GM18951 (cell line): Measurements from ENCODE around the gene LGALS8.

Experiments
- POLR2A ChIP-seq: IDR thresholded peaks from 4 replicates; pipeline ENCODE4 v1.6.1; 2011; ENCODE audit warnings: mild to moderate bottlenecking; ENCODE audit not compliant: insufficient read length, insufficient read depth; ENCODE audit errors: extremely low read depth
- in situ Hi-C: fragments of 300-500 bp; cut with MboI; formaldehyde crosslinking; loops from one replicate; pipeline ENCODE4 v1.12.0; 2022; ENCODE audit warnings: low sequenced_read_pairs, mixed read lengths, inconsistent platforms; ENCODE audit not compliant: unreplicated experiment

Gene LGALS8

DNA sequence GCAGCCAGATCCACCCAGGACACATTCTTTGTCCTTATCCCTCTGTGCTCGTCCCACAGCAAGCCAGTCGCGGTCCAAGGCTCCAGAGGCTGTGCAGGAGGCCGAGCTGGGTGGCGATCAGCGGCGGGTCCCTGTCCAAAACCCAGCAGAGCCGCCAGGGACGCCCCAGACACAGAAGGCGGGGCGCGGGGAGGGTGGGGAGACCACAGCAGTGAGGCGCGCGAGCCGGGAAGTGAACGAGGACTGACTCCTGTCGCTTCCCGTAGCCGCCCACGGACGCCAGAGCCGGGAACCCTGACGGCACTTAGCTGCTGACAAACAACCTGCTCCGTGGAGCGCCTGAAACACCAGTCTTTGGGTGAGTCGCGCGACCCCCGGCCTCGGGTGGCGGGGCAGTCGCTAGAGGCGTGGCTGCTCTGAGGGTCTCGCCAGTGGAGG, at the start of gene LGALS8:
TSS of gene LGALS8 (plus strand) at position 279 of the 438 bp plus-strand sequence. CDS start 2,089 bp downstream, outside the sequence.
- in situ Hi-C loops: no loop called here
- peak; percentile 53 for TF ChIP-seq POLR2A

DNA sequence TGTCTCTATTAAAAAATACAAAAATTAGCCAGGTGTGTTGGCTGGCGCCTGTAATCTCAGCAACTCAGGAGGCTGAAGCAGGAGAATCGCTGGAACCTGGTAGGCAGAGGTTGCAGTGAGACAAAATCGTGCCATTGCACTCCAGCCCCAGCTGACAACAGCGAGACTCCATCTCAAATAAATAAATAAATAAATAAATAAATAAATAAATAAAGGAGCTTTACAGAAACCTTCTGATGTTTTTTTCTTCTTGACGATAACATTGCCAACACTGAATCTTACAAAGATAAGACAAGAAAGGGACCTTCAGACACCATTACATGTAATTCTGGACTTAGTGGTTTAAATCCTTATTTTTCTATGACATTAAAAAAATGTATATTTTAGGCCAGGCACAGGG, 47.8 kb upstream of the LGALS8 start:
- no peak for TF ChIP-seq POLR2A
- in situ Hi-C loops: loop anchor here (25.0 kb wide), 1 partner anchor 364 kb away; no protein-coding TSS in a partner anchor

DNA sequence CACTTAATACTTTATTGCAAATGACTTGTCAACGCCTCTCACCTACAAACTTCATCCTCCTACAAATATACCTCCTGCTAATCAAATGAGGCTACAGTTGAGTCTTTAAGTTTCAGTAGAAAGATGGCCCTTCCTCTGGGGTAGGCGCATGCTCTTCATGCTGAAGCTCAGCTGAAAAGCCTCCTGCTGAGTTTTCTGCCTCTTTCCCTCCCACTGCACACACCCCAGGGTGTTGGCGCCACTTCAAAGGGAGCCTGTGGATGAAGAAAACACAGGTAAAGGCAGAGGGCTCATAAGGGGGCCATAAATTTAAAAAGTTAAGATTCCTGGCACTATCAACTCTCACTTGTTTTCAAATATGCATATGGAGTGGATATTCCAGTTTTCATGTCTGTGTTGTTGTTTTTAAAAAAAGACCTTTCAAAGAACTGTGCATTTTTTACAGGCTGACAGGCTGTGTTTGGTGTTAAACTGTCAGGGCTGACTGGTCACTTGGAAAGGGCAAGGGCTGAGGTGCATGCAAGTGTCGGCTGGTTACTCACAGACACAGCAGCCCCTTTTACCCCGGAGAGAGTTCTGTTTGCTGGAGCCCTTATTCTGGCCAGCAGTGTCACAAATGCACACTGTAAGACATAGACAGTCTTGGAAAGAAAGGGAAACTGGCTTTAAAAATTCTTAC, 42.9 kb upstream of the LGALS8 start:
- in situ Hi-C loops: loop anchor here (25.0 kb wide), 1 partner anchor 369 kb away; no protein-coding TSS in a partner anchor
- TF ChIP-seq POLR2A: no peak

DNA sequence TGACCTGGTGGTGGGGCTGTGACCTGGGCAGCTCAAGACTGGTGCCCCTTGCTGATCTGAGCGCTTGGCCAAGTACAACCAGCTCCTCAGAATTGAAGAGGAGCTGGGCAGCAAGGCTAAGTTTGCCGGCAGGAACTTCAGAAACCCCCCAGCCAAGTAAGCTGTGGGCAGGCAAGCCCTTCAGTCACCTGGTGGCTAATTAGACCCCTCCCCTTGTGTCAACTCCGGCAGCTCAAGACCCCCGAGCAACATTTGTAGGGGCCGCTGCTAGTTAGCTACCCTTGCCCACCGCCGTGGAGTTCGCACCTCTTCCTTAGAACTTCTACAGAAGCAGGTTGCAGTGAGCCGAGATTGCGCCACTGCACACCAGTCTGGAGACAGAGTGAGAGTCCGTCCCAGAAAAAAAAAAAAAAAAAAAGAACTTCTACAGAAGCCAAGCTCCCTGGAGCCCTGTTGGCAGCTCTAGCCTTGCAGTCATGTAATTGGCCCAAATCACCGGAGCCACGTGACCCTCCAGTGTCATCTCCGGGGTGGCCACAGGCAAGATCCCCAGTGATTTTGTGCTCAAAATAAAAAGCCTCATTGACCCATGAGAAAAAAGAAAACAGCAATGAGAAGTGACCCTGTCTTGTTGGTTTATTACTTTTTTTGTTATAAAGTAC, 39.3 kb upstream of the LGALS8 start:
- in situ Hi-C loops: loop anchor here (25.0 kb wide), 1 partner anchor 372 kb away; no protein-coding TSS in a partner anchor
- TF ChIP-seq POLR2A: no peak

DNA sequence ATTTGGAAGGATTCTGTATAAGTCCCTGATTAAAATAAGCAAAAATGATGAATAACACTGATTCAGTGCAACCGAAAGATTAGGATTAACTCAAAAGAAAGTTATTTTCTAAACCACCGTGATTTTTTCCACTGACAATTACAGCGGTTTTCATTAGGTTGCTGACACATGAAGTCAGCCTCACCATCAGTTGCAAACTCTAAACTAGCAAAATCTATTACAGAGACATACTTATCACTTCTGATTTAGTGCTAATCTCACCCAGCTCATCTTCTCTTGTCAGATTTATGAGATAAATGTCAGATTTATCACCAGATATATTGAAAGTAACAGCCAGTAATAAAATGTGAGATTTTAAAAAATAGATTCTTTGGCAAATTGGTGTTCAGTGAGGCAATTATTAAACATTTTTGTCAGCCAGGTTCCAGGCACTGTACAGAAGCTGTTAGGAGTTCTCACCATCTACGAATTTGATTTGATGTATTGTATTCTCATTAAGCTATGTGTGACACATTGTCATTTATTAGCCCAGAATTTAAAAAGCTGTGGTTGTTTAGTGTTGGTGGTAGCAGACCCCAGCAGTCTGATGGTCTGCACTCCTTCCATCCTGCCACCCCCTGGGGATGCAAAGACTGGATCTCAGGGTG, 37.3 kb upstream of the LGALS8 start:
- in situ Hi-C loops: loop anchor here (25.0 kb wide), 1 partner anchor 374 kb away; no protein-coding TSS in a partner anchor
- TF ChIP-seq POLR2A: no peak

DNA sequence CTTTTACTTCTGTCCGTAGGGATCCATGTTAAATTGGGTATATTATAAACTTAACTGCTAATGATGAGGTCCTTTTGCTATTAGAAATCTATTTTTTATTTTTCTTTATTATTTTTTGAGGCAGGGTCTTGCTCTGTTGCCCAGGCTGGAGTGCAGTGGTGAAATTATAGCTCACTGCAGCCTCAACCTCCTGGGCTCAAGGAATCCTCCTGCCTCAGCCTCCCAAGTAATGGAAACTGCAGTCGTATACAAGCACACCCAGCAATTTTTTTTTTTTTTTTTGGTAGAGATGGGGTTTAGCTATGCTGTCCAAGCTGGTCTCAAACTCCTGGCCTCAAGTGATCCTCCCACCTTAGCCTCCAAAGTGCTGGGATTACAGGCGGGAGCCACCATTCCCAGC, 34.6 kb upstream of the LGALS8 start:
- in situ Hi-C loops: loop anchor here (25.0 kb wide), 1 partner anchor 377 kb away; no protein-coding TSS in a partner anchor

DNA sequence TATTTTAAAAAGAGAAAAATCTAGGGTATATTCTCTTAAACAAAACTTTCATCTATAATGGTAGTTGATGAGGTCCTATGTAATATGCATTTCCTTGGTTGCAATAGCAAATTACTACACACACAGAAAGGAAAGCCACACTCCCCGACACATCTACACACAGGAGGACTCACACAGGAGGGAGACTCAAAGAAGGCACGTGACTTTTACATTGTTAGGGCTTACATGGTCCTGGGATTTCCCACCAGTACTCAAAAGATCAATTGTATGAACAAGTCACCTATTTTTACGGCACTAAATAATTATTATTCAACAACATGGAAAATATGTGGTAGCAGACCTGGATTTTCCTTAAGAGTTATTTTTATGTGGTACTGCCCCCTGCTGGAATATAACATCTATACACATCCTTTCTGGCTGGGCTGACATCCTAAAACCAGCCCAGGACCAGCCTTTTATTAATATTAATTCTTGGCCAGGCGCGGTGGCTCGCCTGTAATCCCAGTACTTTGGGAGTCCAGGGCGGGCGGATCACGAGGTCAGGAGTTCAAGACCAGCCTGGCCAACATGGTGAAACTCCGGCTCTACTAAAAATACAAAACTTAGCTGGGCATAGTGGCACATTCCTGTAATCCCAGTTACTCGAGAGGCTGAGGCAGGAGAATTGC, 33.9 kb upstream of the LGALS8 start:
- in situ Hi-C loops: loop anchor here (25.0 kb wide), 1 partner anchor 378 kb away; no protein-coding TSS in a partner anchor
- no peak for TF ChIP-seq POLR2A

DNA sequence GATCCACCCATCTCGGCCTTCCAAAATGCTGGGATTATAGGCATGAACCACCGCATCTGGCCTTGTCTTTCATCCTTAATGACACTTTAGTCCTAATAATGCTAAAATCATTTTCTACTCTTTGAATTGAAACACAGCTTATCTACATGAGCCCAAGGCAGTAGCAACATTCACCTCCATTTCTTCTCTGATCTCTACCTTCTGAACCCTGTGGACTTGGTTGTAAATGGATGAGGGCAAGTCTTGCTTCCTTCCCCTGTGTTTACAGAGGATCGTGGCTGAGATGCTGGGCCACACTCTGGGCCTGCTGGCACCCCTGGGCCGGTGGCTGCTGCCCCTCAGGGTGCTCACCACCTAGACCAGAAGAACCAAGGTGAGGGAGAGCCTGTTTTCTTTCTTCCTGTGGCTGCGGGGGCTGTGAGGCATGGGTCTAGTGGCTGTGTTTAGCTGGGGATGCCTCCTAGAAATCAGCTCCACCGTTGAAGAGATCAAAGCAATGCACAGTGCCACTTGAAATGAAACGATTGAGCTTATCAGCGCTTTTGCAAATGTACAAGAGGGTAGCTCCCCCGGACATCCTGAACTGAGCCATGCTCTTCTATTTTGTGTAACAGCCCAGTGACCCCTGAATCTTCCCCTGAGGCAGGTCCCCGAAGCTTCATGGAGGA, 32.2 kb upstream of the LGALS8 start:
- in situ Hi-C loops: loop anchor here (25.0 kb wide), 1 partner anchor 379 kb away; no protein-coding TSS in a partner anchor
- TF ChIP-seq POLR2A: no peak

DNA sequence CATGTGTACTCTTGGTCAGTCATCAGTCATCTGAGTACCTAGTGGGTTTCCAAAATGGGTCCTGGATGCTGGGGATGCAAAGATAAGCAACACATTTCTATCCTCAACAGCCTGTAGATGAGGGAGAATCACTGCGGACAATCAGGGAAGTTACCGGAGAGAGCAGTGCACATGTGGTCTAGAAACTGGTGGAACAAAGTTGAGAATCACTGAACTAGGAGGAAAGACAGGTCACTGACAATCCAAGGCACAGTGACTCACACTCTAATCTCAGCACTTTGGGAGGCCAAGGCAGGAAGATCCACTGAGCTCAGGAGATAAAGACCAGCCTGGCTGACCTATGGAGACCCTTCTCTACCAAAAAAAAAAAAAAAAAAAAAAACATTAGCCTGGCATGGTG, 31.4 kb upstream of the LGALS8 start:
- in situ Hi-C loops: loop anchor here (25.0 kb wide), 1 partner anchor 380 kb away; no protein-coding TSS in a partner anchor
- no peak for TF ChIP-seq POLR2A

DNA sequence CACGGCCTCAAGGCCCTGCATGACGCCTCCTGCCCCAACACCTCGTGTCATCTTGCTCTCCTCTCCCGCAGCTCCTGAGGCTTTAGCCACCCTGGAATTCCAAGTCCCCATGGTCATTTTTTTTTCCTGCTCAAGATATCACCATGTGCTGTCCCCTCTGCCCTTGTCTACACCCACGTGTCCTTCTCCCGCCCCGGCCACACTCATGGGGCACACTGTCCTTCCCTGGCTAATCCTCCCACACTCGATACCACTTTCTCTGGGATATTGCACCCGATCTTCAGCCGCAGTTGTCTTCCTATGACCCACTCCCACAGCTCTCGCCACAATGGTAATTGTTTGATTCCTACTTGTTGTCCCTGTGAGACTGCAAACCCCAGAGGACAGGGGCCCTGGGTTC, 29.7 kb upstream of the LGALS8 start:
- in situ Hi-C loops: loop anchor here (25.0 kb wide), 1 partner anchor 382 kb away; no protein-coding TSS in a partner anchor
- TF ChIP-seq POLR2A: no peak

DNA sequence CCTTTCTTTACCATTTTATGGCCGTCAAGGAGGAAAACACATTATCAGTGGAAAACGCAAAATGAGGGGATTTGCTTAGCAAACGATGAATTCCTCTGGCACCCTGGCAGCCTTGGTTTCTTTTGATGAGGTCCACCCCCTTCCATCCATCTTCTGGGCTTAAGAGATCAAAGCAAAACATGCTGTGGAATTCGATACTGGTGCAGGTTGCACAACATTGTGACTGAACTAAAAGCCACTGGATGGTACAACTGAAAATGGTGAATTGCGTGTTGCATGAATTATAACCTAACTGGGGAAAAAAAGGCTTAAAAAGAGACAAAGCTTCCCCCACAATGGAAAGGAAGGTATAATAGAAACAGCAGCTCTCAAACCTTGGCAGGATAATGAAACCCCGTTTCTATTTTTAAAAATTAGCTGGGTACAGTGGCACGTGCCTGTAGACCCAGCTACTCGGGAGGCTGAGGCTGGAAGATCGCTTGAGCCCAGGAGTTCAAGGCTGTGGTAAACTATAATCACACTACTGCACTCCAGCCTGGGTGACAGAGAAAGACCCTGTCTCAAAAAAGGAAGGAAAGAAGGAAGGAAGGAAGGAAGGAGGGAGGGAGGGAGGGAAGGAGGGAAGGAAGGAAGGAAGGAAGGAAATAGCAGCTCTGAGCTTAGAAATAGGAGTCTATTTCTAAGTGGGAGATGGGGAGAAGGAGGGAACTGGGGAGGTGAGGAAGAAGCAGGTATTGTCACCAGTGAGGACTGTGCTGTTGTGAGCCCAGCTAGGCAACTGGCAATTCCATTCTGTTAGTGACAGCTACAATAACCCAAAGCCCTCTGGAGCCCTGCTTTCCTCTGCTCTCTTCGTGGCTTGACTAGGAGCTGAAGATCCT, 29.0 kb upstream of the LGALS8 start:
- no peak for TF ChIP-seq POLR2A
- in situ Hi-C loops: loop anchor here (25.0 kb wide), 1 partner anchor 383 kb away; no protein-coding TSS in a partner anchor
